LNCAP (cell line): ENCODE data around the gene KRT37.
"Not testable (repeated sequence)": the region's sequence is repeated elsewhere in the genome, so short reads cannot be mapped to it uniquely, and the experiment has no call there.

Experiments used
- CTCF ChIP-seq: fragments of 450-650 bp; IDR thresholded peaks from 2 replicates; pipeline ENCODE4 v1.5.1; 2017; ENCODE audit warnings: mild to moderate bottlenecking

Gene KRT37

DNA sequence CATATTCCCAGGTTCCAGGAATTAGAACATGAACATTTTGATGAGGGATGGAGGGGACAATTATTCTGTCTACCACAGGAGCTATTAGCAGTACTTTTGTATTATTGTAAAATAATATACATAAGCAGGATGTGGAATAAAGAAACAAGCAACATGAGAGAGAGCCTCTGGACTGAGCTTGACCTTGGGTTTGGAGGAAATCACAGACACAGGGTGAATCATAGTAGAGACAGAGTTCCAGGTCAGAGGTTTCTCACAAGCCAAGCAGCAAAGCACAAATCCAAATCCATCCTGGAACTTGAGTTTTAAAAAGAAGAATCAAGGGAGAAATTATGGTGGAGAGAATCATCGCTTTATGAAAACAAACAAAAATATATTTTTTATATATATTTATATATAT, 32.1 kb downstream of the KRT37 start:
- TF ChIP-seq CTCF, result no peak

DNA sequence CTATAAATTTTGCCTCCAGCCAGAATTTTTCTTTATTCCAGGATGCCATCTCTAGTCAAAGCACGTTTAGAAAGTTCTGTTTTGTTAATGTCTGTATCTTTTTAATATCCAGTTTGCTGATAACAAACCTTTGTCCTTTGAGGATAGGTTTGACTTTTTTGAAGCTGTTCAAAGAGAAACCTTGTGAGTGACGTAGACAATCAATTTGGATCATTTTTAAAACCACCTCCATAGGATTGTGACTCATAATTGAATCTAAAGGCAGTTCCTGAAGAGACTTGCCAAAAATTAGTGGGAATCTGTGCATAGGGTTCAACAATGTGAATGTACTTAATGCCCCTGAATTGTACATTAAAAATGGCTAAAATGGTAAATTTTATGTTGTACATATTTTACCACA, 32.9 kb downstream of the KRT37 start:
- no peak for TF ChIP-seq CTCF

DNA sequence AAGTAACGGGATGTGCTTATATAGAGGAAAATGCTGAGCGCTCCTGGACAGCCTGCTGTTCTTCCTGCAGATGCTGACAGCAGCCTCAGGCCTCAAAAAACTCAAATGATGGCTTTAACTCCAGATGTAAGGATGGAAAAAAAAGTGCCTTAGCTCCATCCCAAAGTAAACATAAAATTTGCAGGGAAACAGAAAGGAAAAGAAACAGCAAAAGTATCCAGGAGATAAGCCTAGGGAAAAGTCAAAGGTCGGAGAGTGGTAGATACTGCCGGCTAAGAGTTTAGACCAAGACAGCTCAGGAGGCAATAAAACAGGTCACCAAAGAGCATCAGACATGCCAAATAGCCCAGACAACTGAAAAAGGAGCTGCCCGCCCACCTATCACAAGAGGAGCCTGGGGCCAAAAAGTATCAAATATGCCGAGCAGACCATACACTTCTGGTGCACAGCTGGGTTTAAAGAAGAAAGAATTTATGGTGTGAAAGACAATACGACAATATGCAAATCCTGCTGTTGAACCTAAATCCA, 33.9 kb downstream of the KRT37 start:
- TF ChIP-seq CTCF, result no peak

GRCh38 chr17:41387670-41388069, 36.7 kb downstream of the KRT37 start:
- no peak for TF ChIP-seq CTCF

GRCh38 chr17:41386227-41386626, 38.2 kb downstream of the KRT37 start:
- TF ChIP-seq CTCF, result no peak

DNA sequence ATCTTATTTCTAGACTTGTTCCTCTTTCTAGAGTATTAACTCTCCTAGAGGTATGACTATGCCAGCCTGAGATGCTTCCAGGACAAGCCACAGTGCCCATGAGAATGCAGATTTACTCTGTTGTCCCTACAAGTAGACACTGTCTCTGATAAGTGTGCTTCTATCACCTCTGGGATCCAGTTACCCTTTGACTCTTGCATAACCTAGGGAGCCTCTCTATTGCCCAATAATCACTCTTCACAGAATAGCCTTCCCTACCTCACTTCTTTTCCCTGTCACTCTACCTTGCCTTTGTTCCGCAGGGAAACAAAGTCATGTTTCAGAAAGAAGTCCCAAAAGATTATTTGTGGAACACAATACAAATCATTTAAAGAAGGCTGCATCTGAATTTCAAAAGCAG, 40.7 kb downstream of the KRT37 start:
- no peak for TF ChIP-seq CTCF

DNA sequence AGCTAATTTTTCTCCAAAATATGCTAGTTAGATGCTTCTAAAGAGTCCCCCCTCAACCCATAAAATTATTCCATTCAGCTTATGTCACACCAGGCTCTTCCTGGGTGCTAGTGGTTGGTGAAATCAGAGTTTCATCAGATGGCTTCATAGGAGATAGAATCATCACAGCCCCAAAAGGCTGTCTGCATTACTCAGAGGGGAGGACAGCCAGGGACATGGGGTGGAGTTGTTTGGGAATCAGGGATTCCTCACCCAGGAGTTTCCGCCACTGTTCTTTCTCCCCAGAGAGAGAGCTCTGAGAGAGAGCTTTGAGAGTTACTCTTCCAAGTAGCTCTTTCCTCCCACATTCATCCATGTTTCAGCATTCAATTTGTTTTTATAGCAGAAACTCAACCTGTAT, 42.0 kb downstream of the KRT37 start:
- no peak for TF ChIP-seq CTCF

DNA sequence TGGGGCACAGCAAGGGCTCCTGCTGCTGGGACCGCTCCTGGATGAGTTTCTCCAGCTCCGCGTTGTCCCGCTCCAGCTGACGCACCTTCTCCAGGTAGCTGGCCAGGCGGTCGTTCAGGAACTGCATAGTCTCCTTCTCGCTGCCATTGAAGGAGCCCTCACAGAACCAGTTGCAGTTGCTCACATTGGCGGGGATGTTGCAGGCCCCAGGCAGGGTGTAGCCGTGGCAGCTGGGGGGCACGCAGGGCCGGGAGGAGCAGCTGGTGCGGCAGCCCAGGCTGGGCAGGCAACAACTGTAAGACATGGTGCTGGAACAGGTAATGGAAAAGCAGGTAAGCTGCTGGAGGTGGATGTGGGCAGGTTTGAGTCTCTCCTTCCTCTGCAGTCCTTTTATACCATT, 42.4 kb downstream of the KRT37 start, which contains the start of gene KRT34:
KRT34 (minus strand) TSS at position 364 of the 400 bp plus-strand sequence; CDS start at position 304, 60 bp downstream.
- TF ChIP-seq CTCF, result not testable (repeated sequence)
